HG03045 (cell line): Measurements from ENCODE around the gene PRELID3B.
A peak's percentile ranks its signal among the peaks of the same experiment; 100 is the strongest.
"Not testable (repeated sequence)": the region's sequence is repeated elsewhere in the genome, so short reads cannot be mapped to it uniquely, and the experiment has no call there.

Experiments used
- ATAC-seq: cut with Tn5 transposase; IDR thresholded peaks from one replicate; pipeline ENCODE4 v1.9.1; 2021; ENCODE audit warnings: mild to moderate bottlenecking, moderate library complexity; ENCODE audit not compliant: unreplicated experiment

Gene PRELID3B

DNA sequence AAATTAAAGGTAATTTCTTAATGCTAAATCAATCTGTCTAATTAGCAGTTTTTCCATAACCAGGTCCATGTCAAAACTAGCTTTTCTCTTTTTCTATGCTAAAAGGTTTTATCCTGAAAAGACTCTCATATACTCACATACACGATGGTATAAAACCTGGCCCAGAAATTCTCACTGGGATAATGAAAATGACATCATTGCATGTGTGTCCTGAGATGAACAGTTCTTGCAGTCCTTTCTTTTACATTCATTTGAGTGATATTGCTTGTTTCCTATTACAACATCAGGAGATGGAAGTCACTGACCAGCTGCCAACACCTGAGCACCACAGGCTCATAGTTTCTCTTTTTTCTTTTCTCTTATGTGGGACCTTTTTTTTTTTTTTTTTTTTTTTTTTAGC, 7.9 kb upstream of the PRELID3B start:
- ATAC-seq: no peak

DNA sequence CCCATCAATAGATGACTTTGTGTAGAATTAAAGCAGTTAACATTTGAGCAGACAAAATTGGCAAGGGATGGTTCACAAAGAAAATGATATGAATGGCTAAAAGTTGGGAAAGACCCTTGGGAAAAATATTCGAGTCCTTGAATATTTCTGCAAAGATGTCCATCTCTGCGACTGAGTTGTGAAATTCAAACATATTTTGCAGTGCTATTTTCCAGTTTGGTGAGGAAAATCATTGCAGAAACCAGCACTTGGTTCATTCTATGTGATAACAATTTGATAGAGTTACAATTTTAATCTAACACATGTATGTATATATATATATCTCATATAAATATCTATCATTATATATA, 6.1 kb upstream of the PRELID3B start:
- no peak for ATAC-seq

DNA sequence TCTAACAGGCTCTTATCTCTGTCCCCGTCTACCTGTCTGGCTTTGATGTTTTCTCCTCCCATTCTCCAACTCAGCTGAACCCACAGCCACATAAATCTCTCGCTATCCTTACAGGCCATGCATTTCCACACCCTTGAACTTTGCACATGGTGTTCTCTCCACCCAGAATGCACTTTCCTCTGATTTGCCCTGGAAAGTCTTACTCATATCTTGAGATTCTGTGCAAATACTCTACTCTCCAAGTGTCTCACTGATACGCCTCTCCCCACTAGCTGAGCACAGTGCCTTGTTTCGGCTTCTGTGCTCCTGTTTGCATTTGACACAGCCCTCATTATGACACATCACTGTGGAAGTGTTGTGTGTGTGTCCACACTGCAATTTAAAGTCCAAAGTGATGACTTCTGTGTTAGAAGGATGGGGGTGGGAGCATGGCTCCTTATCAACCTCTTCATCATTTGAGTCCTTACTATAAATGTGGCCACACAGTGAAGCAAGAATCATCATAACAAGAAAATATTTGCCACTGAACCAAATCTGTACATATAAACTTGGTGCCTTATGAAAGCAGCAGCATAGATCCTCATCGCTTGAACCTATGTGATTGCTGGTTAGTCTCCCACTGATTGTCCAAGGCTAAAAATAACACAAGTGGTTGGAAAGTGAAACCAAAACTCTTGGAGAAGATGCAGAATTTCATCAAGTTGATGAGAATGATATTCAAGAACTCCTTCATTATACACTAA, 5.5 kb upstream of the PRELID3B start:
- ATAC-seq: no peak

DNA sequence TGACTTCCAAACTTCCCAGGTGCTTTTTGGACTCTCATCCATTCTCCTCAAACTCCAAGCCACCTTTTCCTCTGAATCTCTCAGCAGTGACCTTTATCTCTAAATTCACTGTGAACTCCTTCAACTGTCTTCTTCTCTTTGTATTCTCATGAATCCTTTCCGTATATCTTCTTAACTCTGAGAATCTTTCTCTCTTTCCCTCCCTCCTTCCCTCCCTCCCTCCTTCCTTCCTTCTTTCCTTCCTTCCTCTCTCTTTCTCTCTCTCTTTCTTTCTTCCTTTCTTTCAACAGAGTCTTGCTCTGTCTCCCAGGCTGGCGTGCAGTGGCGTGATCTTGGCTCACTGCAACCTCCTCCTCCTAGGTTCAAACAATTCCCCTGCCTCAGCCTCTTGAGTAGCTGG, 4.3 kb upstream of the PRELID3B start:
- no peak for ATAC-seq

DNA sequence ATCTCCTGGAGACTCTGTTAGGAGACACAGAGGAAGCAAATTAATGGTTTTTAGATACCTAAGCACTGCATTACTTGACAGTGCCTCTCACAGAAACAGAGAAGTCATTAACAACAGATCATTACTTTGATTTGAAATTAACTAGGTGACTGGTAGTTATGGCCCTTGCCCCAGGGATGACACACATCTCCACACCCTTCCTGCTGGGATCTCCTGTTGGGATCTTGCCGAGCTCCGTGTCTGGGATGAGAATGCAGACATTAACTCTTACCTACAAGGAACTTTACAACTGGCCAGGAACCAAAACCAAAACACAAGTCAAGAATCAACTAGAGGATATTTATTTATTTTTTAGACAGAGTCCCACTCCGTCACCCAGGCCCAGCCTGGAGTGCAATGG, 2.2 kb upstream of the PRELID3B start:
- ATAC-seq: no peak

DNA sequence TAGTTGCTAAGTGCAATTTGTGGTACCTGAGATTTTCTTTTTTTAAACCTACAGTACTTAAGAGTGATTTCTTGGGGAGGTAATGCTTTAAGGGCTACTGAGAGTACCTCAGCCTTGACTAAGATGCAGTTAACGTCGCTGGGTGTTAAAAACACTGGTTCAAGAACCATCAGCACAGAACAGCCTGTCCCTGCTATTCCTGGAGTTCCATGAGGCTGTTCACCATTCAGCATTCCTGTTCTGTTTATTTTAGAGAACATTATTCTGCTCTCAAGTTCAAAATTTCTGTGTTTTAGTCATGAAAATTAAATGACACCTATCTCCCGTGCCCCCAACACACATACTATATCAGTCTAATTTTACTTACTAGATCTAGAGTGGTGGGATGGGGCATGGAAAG, 1.7 kb upstream of the PRELID3B start:
- no peak for ATAC-seq

DNA sequence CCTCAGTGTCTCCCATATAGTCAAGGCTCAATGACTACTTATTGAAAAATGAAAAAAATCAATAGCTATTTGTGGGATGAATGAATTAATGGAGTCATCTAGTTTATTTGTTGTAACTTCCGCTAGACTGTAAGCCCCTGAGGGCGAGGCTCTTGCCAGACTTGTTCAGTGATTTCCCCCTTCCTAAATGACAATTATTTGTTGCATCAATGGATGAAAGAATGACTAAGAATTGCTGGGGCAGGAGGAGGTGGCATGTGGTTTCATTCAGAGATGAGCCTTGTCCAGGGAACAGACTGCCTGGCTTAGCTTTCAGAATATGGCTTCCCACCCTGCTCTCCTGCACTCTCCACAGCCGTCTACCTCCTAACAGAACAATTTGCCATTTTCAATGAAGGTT, 1.1 kb upstream of the PRELID3B start:
- ATAC-seq: no peak

DNA sequence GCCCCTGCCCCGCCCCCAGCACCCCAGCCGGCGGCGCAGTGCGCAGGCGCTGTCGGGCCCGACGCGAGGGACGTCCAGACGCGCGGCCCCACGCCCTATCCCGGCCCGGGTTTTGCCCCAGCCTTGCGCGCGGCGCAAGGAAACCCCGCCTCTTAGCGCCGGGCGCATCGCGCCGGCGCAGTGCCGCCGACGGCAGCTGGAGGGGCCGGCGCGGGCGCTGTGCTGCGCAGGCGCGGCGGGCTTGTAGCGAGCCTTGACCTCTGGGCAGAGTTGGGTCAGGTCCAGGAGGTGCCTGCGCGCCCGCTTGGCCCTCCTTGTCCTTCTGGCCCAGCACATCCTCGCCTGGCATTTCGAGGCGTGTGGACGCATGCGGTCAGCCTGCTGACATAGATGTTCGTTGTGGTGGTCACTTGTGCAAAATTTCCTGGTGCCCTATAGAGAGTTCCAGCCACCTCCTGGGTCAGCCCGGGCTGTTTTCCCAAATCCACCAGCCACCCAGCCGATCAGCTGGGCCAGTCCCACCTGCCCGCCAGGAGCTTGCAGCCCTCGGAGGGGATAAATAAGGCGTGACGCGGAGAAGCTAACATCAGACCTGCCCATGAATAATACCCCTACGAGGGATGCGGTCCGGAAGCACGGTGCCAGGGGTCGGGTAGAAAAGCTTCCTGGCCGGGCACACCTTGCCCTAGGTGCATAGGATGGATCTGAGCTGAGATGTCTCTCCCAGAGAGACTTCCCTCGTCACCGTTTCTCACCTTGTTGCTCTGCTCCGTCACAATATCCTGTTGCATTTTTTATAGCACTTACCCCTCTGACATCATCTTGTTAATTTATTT, 428 bp upstream of the PRELID3B start:
- peak; percentile 95 for ATAC-seq

DNA sequence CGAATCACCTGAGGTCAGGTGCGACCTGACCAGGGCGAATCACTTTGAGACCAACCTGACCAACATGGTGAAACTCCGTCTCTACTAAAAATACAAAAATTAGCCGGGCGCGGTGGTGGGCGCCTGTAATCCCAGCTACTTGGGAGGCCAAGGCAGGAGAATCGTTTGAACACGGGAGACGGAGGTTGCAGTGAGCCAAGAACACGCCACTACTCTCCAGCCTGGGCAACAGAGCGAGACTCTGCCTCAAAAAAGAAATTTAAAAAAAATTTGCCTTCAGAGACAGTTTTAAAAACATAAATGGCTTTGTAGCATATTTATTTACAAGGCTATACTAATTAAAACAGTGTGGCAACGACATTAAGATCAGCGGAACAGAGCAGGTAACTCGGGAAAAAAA, 1.1 kb downstream of the PRELID3B start:
- not testable (repeated sequence) for ATAC-seq

DNA sequence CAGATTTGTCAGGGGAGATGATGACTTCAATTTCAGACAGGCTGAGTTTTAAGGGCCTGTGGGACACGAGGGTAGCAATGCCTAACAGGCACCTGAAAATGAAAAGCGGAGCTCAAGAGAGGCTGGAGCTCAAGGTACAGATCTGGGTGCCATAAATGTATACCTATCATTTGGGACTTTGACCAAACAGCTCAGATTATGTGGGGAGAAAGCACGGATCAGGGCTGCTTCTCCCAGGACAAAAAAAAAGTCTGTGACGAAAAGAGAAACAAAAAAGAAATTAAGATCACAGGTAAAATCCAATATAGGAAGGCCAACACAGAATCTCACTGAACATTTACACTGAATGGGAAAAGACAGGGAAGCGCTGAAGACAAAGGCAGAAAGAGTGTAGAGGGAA, 1.9 kb downstream of the PRELID3B start:
- ATAC-seq: no peak

DNA sequence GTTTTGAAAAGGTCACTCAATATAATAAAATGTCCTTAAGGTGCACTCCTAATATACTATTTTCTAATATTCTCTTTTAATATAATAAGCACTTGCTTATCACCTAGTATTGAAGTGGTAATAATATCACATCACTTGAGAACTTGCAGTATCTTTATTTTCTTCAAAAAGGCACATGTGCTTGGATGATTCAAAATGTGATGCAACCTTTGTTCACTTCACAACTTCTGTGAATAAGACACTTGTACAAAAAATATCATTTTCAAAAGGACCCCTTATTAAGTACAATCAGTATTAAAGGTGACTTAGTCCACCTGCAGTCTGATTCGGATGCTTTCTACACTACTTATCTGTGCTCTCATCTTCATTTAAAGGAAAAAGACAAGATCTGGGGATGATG, 3.4 kb downstream of the PRELID3B start:
- ATAC-seq: no peak

DNA sequence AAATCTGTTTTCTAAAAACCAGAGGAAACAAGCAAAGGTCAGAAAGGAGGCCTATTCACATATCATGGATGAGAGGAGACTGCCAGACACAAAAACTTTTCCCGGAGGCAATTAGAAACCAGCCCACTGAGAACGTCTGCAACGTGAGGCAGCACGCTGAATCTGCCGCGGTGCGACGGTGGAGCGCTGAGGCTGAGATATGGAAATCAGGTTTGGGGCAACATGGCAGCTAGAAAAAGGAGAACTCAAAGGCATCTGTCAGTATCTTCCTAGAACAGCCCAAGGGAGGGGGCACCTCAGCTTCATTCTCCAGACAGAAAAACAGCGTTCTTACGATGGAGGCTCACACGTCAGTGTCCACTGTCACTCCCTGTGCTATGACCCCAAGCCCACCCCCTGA, 5.2 kb downstream of the PRELID3B start:
- ATAC-seq: no peak

DNA sequence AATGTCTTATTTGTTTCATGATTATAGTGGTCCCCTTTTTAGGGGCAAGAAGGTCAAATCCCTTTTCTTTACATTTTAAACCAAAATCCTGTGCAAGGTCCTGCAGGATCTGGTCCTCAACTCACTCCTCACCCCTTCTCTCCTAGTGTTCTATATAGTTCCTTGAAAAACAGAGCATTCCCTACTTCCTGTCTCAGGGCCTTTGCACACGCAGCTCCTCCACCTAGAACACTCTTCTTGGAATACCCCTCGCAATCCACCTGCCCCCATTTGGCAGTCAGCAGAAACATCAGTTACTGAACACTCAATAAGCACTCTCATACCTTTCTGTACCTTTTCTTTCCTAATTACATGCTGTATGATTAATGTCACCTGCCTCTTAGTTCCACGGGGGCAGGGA, 7.2 kb downstream of the PRELID3B start:
- no peak for ATAC-seq

DNA sequence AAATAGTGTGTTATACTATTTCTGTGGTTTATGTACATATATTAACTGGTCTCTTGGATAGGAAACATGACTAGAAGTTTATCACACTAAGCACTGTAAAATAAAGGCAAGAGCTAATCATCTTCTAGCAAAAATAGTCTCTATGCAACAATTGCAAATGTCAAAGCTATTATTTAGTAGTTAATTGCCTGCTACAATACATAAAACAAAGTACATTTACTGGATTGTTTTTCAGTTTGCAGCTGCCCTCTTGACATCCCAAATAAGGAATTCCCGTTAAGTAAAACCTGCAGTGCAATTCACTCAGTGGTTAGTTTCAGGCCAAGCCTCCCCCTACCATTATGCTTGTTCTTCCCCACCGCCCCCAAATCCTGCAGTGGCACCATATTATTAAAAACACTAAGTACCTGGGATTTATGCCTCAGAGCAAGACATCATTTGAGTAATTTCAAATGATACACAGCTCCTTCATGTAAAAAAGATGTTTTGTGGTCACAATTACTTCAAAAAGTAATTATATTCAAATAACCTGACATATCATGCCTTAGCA, 8.9 kb downstream of the PRELID3B start:
- ATAC-seq: no peak

DNA sequence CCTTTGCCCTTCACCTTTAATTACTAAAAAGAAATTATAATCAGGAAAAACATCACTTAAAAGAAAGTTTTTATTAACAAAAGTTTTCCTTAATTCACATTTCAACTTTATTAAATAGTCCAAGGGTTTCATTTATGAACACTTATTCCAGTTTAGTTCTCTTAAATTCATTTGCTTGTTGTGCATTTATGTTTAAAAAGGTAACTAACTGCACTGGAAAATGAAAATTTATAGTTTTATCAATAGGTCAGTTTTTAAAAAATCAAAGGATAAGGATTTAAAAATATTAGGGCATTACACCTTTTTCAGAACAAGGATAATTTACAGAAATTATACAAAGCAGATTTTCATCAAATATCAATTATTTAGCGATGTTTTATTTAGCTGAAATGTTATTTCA, 9.5 kb downstream of the PRELID3B start:
- ATAC-seq: no peak

DNA sequence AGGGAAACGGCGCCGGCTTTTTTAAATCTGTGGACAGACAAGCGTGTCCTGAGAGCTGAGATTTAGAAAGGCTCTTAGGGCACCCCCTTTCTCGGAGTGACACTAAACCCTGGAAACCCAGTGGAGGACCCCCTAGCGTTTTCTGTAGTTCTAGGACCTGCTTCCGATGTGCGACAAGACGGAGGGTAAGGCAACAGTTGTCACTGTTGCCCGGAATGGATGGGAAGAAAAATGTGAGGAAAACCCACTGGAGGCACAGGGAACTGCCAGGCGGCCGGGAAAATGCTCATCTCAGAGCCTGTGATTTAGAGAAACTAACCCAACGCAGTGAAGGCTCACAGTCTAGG, 9.9 kb downstream of the PRELID3B start:
- ATAC-seq: no peak

DNA sequence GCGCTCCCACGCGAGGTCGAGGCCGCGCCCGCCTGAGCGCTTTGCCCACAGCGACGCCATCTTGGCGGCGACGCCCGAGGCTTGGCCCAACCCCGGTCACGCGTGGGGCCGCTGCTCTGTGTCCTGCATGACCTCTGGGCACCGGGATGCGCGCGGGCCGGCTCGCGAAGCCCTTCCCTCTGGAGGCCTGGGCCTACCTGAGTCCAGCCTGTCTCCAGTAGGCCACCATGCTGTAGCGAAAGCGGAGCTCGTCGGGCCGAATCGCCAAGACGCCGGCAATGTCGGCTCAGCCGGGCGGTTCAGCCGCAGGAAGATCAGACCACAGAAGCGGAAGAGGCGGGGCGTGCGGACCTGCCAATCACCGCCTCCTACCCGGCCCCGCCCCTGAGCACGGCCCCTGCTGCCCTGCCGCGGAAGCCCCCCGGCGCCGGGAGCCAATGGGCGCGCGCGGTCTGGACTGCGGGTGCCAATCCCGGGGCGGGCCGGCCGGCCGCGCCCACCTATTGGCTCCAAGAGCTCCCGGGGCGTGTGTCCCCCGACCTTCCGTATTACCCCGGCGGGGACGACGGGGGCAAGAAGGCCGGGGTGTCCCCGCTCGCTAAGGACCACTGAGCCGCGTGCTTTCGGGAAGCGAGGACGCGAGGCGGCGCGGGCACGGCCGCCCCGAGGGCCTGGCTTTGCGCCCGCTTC, 10.4 kb downstream of the PRELID3B start, which contains the start of gene ATP5F1E:
Gene ATP5F1E, minus strand, starts transcription at position 313 of the 690 bp plus-strand sequence. Its CDS starts 84 bp downstream, at position 229.
- peak; percentile 92 for ATAC-seq

DNA sequence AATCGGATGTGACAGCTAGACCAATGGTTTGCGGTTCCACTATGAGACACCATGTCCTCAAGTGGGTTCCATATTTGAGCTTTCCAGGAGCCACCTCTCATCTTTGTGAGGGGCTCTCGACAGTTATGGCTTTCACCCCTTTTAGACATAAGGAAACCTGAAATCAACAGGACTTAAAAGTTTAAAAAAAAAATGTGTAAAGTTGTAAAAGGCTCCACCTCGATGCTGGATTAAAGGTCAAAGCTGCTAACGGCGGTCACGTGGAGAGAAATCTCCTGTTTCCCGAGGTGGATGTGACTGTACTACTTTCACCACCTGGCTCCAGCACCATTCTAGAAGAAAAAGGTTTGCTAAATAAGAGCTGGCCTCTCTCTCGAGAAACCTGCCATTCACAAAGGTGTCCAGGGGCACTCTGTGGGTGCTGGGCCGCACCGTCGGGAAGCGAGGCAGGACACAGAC, 11.0 kb downstream of the PRELID3B start:
- no peak for ATAC-seq

DNA sequence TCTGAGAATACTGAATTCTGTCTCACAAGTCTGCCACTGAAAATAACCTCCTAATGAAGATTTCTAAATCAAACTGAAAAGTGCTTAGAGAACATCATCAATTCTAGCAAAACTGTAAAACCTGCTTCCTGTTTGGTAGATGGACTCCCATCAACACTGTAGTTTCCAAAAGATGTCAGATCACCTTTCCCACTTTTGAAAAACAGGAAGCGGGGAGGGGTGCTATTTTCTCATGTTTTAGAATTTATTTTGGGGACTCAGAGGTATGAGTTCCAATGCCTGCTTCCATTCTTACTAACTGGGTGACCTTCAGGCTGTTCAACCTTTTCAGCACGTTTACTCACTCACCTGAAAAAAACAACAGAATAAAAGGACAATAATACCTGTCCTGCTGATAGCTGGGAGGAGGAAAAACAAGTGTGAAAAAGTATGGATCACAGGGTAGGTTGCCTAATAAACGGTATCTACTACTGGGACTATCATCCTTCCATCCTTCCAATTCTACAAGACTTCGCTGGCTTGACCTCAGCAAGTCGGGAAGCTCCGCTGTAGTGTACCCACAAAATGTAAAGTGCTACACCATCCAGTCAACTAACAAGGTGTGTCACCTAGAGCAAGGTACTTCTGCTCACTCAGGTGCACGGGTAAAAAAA, 11.5 kb downstream of the PRELID3B start:
- no peak for ATAC-seq

DNA sequence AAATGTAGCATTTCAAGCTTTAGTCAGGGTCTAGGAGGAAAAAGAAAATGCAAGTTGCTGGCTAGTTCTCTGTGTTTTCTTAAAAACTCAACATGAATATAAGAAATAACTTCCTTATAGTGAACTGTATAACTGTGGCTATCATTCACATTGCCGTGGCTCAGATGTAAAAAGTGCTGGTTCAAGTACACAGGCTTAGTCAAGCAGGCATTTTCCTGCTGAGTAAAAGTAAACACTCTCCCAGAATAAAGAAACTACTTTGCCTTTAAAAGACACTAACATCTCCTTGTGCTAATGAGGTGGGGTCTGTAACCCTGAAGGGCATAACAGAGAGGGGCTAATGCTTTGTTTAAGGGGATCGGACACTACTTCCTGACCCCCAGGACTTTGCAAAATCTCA, 13.8 kb downstream of the PRELID3B start:
- no peak for ATAC-seq

DNA sequence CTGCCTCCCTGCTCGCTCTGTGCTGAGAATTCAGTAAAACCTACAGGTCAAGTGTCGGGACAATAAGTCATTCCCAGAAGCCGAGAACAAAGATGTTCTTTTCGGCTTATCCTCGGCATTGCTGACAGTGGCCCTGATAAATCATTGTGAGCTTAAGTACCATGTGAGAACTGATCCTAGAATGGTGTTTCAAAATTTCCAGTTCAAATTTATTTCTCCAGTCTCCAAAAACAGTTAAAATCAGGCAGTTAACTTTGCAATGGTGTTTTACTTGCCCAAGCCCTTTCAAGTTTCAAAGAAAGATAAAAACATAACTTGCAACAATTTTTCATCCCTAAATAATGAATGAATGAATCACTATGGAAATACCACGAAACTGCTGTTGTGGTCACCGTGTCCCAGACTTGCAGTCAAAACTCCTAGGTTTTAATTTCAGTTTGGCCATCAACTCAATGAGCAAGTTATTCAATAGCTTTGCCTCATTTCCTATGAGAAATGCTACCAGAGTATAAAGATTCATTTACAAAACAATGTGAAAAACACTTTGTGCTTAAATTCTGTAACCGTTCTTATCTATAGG, 14.8 kb downstream of the PRELID3B start:
- ATAC-seq: no peak
